ENCODE measurements around the gene SYPL2.
A peak's percentile ranks its signal among the peaks of the same experiment; 100 is the strongest.
"Not testable (repeated sequence)": the region's sequence is repeated elsewhere in the genome, so short reads cannot be mapped to it uniquely, and the experiment has no call there.

Gene SYPL2

GRCh38 chr1:109472779-109473178 is 6.4 kb downstream of the SYPL2 start:
- no peak for DNase-seq

- not testable (repeated sequence) for DNase-seq
Measured at GRCh38 chr1:109473284-109474057, 7.1 kb downstream of the SYPL2 start.

- DNase-seq: no peak
Measured at GRCh38 chr1:109474697-109475096, 8.4 kb downstream of the SYPL2 start.

GRCh38 chr1:109475261-109475660 is 8.9 kb downstream of the SYPL2 start:
- DNase-seq: no peak

- DNase-seq: no peak
Measured at GRCh38 chr1:109476825-109477224, 10.5 kb downstream of the SYPL2 start.

- no peak for DNase-seq
Measured at GRCh38 chr1:109477821-109478220, 11.5 kb downstream of the SYPL2 start.

GRCh38 chr1:109478806-109479205 is 12.5 kb downstream of the SYPL2 start:
- no peak for DNase-seq

- no peak for DNase-seq
Measured at GRCh38 chr1:109479311-109479710, 13.0 kb downstream of the SYPL2 start.

- no peak for DNase-seq
Measured at GRCh38 chr1:109479901-109480300, 13.6 kb downstream of the SYPL2 start.

- no peak for DNase-seq
Measured at GRCh38 chr1:109481646-109482045, 15.3 kb downstream of the SYPL2 start.

GRCh38 chr1:109482242-109482641 is 15.9 kb downstream of the SYPL2 start:
- DNase-seq: no peak

GRCh38 chr1:109482791-109483671 is 16.7 kb downstream of the SYPL2 start:
- DNase-seq: no peak

GRCh38 chr1:109483672-109484518 is 17.5 kb downstream of the SYPL2 start, which contains the start of gene ATXN7L2:
ATXN7L2 (plus strand) TSS chr1:109483905; CDS start chr1:109483954, 49 bp downstream.
- DNase-seq: peak; percentile 86

- DNase-seq: no peak
Measured at GRCh38 chr1:109484519-109484975, 18.2 kb downstream of the SYPL2 start.

GRCh38 chr1:109485001-109485400 is 18.7 kb downstream of the SYPL2 start:
- no peak for DNase-seq

- DNase-seq: no peak
Measured at GRCh38 chr1:109487261-109487660, 20.9 kb downstream of the SYPL2 start.

- no peak for DNase-seq
Measured at GRCh38 chr1:109488201-109488600, 21.9 kb downstream of the SYPL2 start.

- DNase-seq: no peak
Measured at GRCh38 chr1:109488696-109489095, 22.4 kb downstream of the SYPL2 start.

GRCh38 chr1:109490029-109490933 is 23.9 kb downstream of the SYPL2 start:
- peak in 1 of 2 experiments; percentile 7 for DNase-seq

- no peak for DNase-seq
Measured at GRCh38 chr1:109490934-109491302, 24.6 kb downstream of the SYPL2 start.

GRCh38 chr1:109491372-109491771 is 25.0 kb downstream of the SYPL2 start:
- DNase-seq: no peak

- DNase-seq: no peak
Measured at GRCh38 chr1:109492779-109493178, 26.4 kb downstream of the SYPL2 start.
